G401 (cell line): Measurements from ENCODE around the gene KCNJ3. TPM values are rescaled to one million over a fixed set of nuclear protein-coding genes. Genes with fewer than 3 reads are reported as not detected.
"Not testable (repeated sequence)": the region's sequence is repeated elsewhere in the genome, so short reads cannot be mapped to it uniquely, and the experiment has no call there.

Source experiments
- DNase-seq: peaks from one replicate; pipeline ENCODE4 v3.0.0-alpha.2; 2015; ENCODE audit warnings: low spot score
- in situ Hi-C: cut with HindIII; loops from 2 replicates; pipeline ENCODE4 v1.10.0; 2016; ENCODE audit warnings: low sequenced_read_pairs, mixed read lengths
- total RNA-seq: library from RNA; depleted of rRNA; stranded (reverse); fragments of >200 nt; shearing (Covaris generic); gene quantifications from 2 replicates; pipeline ENCODE4 v1.2.3, GENCODE V29; 2014

Gene KCNJ3
- total RNA-seq, 1 experiment from 2014 or later = not detected

- in situ Hi-C loops = no loop called here
- no peak for DNase-seq
Measured at GRCh38 chr2:154826827-154827226, 128.3 kb downstream of the KCNJ3 start.

GRCh38 chr2:154827286-154827685 is 128.8 kb downstream of the KCNJ3 start:
- DNase-seq = no peak
- in situ Hi-C loops = no loop called here

- in situ Hi-C loops = no loop called here
Measured at GRCh38 chr2:154832711-154833110, 134.2 kb downstream of the KCNJ3 start.

DNA sequence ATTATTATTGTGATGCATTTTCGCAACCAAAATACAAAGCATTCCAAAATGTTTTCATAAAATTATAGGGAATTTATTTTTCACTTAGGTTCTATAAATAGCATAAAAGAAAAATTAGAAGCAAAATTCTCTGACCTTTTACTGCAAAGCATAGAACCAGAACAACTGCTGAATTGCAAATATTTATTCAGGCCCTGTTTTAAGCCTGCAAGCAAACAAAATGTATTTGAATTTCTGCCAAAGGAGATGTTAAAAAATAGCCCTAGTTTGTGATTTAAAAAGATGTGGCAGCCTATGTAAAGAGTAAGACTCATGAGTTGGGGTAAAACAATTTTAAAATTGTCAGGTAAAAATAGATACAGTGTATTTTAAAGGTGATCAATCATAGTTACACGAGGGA is 138.1 kb downstream of the KCNJ3 start:
- DNase-seq = no peak
- in situ Hi-C loops = no loop called here

More at GRCh38 chr2:154832711-154833110, 134.2 kb downstream of the KCNJ3 start:
- DNase-seq = no peak

DNA sequence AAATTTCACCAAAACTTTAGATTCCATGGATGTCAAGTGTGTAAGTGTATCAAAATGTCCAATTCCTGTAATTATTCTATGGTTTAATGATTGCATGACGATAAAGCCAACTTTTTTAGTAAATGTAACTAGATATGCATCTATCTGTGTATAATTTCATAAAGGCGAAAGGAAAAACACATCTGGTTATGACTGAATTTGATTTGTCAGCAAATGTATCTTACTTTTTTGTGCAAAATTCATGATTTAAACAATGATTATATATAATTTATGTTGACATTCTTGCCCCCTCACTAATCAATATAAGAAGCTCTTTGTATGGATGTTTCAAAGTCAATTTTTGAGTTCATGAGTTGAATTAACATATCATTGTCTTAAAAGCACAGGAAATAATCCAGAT is 138.5 kb downstream of the KCNJ3 start:
- no peak for DNase-seq
- in situ Hi-C loops = no loop called here

DNA sequence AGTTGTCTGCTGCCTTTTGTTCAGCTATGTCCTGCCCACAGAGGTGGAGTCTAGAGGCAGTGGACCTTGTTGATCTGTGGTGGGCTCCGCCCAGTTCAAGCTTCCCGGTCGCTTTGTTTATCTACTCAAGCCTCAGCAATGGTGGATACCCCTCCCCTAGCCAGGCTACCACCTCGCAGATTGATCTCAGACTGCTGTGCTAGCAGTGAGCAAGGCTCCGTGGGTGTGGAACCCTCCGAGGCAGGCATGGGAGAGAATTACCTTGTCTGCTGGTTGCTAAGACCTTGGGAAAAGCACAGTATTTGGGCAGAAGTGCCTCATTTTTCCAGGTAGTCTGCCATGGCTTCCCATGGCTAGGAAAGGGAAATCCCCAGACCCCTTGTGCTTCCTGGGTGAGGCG is 146.0 kb downstream of the KCNJ3 start:
- no peak for DNase-seq
- in situ Hi-C loops = no loop called here

- DNase-seq = peak; percentile 56
- in situ Hi-C loops = no loop called here
Measured at GRCh38 chr2:154846842-154847241, 148.3 kb downstream of the KCNJ3 start.

DNA sequence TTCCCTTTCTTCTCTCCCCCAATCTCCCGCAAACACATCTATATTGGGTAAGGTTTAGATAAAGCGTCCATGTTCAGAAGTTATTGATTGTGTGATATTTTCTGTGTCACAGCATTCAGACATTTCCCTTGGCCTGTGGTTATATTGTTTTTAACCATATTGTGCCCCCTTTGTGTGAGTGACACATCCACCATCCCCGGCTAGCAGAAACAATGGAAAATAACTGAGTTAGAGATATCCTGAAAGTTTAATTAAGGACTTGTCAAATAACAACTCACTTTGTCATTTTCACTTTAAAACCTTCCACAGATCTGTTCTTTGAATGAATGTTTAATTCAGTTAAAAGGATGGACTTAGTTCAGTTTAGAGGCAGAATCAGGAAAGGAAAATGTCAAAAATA is 151.0 kb downstream of the KCNJ3 start:
- in situ Hi-C loops = no loop called here

GRCh38 chr2:154850532-154850931 is 152.0 kb downstream of the KCNJ3 start:
- DNase-seq = peak; percentile 66
- in situ Hi-C loops = no loop called here

More for the DNA sequence above, 151.0 kb downstream of the KCNJ3 start:
- DNase-seq = peak; percentile 64

- DNase-seq = no peak
- in situ Hi-C loops = no loop called here
Measured at GRCh38 chr2:154855138-154855537, 156.6 kb downstream of the KCNJ3 start.

GRCh38 chr2:154867151-154867550 is 168.7 kb downstream of the KCNJ3 start:
- DNase-seq, in situ Hi-C loops: not testable (repeated sequence)

DNA sequence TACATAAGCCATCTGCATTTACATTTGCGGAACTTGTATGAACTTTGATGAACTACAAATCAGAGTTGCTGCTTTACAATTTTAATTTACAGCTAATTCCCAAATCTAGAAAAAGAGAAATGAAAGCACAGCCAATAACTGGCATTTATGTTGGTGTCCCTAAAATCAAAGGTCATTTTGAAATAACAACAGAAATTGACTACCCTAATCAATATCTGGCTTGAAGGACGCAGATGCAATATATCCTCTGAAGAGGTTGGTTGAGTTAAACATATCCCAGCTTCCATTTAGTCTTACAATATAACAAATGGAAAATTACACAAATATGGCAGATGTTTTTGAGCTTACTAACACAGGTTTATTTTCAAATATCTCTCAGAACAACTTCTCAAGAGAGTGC is 177.5 kb downstream of the KCNJ3 start:
- no peak for DNase-seq
- in situ Hi-C loops = no loop called here

- DNase-seq = no peak
- in situ Hi-C loops = no loop called here
Measured at GRCh38 chr2:154882725-154883124, 184.2 kb downstream of the KCNJ3 start.

- in situ Hi-C loops = no loop called here
- no peak for DNase-seq
Measured at GRCh38 chr2:154886316-154886715, 187.8 kb downstream of the KCNJ3 start.

DNA sequence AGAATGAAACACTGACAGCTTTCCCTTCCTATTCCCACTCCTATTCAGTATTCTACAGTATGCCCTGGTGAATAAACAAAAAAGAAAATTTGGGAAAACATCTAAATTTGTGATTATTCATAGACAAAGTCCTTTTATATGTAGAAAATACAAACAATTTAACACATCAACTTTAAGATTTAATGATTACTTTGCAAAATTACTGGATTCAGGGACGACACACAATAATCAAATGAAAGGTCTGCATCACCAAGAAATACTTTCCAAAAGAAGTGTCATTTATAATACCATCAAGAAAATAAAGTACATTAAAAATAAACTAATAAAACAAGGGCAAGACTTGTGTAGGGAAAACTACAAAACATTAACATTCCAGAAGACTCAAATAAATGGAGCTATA is 199.8 kb downstream of the KCNJ3 start:
- in situ Hi-C loops = no loop called here
- DNase-seq = no peak

DNA sequence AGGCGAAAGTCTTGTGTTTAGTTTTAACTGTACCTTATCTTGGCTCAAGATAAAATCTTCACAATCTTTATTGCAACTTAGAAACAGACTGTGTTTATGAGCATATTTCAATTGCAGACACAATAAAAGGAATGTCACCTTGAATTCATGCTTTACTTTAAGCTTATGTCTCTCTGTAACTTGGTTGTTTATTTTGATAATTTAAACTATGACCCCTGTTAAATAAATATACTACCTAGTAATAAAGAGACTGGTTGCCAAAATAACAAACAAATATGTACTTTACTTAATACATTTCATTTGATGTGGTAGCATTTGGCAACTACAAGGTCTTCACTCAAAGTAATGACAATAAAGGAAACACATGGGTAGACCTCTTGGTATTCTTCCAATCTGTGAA is 202.6 kb downstream of the KCNJ3 start:
- in situ Hi-C loops = no loop called here
- no peak for DNase-seq
